Muscle of arm (tissue), 12 donors: Measurements from ENCODE around the gene PPIL3. TPM values are rescaled to one million over a fixed set of nuclear protein-coding genes. Genes with fewer than 3 reads are reported as not detected.
A peak's percentile ranks its signal among the peaks of the same experiment; 100 is the strongest.

Experiments used
- DNase-seq: peaks from one replicate; pipeline ENCODE4 v3.0.0-alpha.2; 2013
- polyA plus RNA-seq, 12 donors: library from polyadenylated mRNA; unstranded; fragments of 120-200 nt; gene quantifications; one replicate each; pipeline ENCODE4 v1.2.1, GENCODE V29; 2013; ENCODE audit not compliant: insufficient read length in 12 of 12

PPIL3 gene
- polyA plus RNA-seq, 12 donors: 22.5 to 83.4 (median 55.6) TPM; not detected in 1

GRCh38 chr2:200863782-200864175 is 25.1 kb downstream of the PPIL3 start:
- DNase-seq: peak; percentile 79

GRCh38 chr2:200862532-200863000 is 26.3 kb downstream of the PPIL3 start:
- peak; percentile 60 for DNase-seq

- DNase-seq: peak; percentile 11
Measured at GRCh38 chr2:200861617-200862155, 27.2 kb downstream of the PPIL3 start.

- DNase-seq: no peak
Measured at GRCh38 chr2:200860092-200860795, 28.6 kb downstream of the PPIL3 start.

GRCh38 chr2:200856806-200857205 is 32.1 kb downstream of the PPIL3 start:
- no peak for DNase-seq

- no peak for DNase-seq
Measured at GRCh38 chr2:200852605-200853004, 36.3 kb downstream of the PPIL3 start.

GRCh38 chr2:200851398-200852248 is 37.3 kb downstream of the PPIL3 start:
- DNase-seq: no peak

- no peak for DNase-seq
Measured at GRCh38 chr2:200850512-200851256, 38.2 kb downstream of the PPIL3 start.

GRCh38 chr2:200847939-200848338 is 40.9 kb downstream of the PPIL3 start:
- no peak for DNase-seq

GRCh38 chr2:200847269-200847668 is 41.6 kb downstream of the PPIL3 start:
- DNase-seq: no peak

GRCh38 chr2:200845669-200846325 is 43.1 kb downstream of the PPIL3 start:
- DNase-seq: no peak

- no peak for DNase-seq
Measured at GRCh38 chr2:200845194-200845593, 43.7 kb downstream of the PPIL3 start.

GRCh38 chr2:200843993-200844948 is 44.6 kb downstream of the PPIL3 start:
- DNase-seq: no peak

GRCh38 chr2:200839513-200839912 is 49.4 kb downstream of the PPIL3 start:
- no peak for DNase-seq

GRCh38 chr2:200834701-200835100 is 54.2 kb downstream of the PPIL3 start:
- no peak for DNase-seq

GRCh38 chr2:200829258-200829655 is 59.6 kb downstream of the PPIL3 start:
- no peak for DNase-seq

- no peak for DNase-seq
Measured at GRCh38 chr2:200828572-200829257, 60.2 kb downstream of the PPIL3 start.

GRCh38 chr2:200828104-200828503 is 60.8 kb downstream of the PPIL3 start:
- DNase-seq: no peak

GRCh38 chr2:200821686-200822245 is 67.1 kb downstream of the PPIL3 start:
- no peak for DNase-seq
